ENCODE results near the gene PTPDC1. TPM values are rescaled to one million over a fixed set of nuclear protein-coding genes. Genes with fewer than 3 reads are reported as not detected.
"Not testable (repeated sequence)": the region's sequence is repeated elsewhere in the genome, so short reads cannot be mapped to it uniquely, and the experiment has no call there.

PTPDC1 gene
- total RNA-seq, 1 donor from 2014 or later, result 5.4 TPM

GRCh38 chr9:94111446-94111845 lies 27.2 kb downstream of the PTPDC1 start:
- H3K9ac ChIP-seq (ENCODE audit: low read length), result no peak overlapping the region
- H3K9me3 ChIP-seq (ENCODE audit: insufficient read depth, low read depth, low read length), result no peaks in the 10 kb centered on the region
- H3K36me3 ChIP-seq (ENCODE audit: insufficient read depth, low read length), result no peaks in the 10 kb centered on the region
- H3K4me3 Mint-ChIP-seq (ENCODE audit: unreplicated experiment), result no peak overlapping the region
- H3K27me3 ChIP-seq (ENCODE audit: insufficient read depth, low read length), result no peaks in the 10 kb centered on the region
- no peak overlapping the region for H3K27ac Mint-ChIP-seq (ENCODE audit: unreplicated experiment)
- H3K27ac ChIP-seq (ENCODE audit: low read depth, low read length), result peak overlapping the region; percentile 9
- H2AFZ ChIP-seq (ENCODE audit: low read depth, low read length), result no peak overlapping the region
- TF ChIP-seq EZH2 (IDR thresholded peaks at IDR 0.05; ENCODE audit: insufficient read depth, low read length) (no peak), CTCF (IDR thresholded peaks at IDR 0.05; ENCODE audit: insufficient read depth, low read depth, low read length) (no peak)
- H3K4me1 Mint-ChIP-seq (ENCODE audit: low read depth, unreplicated experiment), result no peaks in the 10 kb centered on the region
- H3K36me3 Mint-ChIP-seq (ENCODE audit: low read depth, unreplicated experiment), result no peaks in the 10 kb centered on the region
- DNase-seq (ENCODE audit: low read depth) (peak; percentile 4), FAIRE-seq (no peak)
- H3K79me2 ChIP-seq (ENCODE audit: insufficient read depth, low read length), result no peaks in the 10 kb centered on the region
- H4K20me1 ChIP-seq (ENCODE audit: insufficient read depth, low read length), result no peaks in the 10 kb centered on the region
- peaks cover 2% of the 10 kb centered on the region for H3K9me3 Mint-ChIP-seq (ENCODE audit: unreplicated experiment)
- peaks cover 10% of the 10 kb centered on the region for H3K4me1 ChIP-seq (ENCODE audit: insufficient read depth, low read length)
- H3K27me3 Mint-ChIP-seq (ENCODE audit: low read depth, unreplicated experiment), result no peaks in the 10 kb centered on the region
- no peak overlapping the region for H3K4me3 ChIP-seq (ENCODE audit: insufficient read depth, low read depth, low read length)
- H3K4me2 ChIP-seq (ENCODE audit: low read length), result peak overlapping the region; percentile 43

GRCh38 chr9:94112716-94113465 lies 28.6 kb downstream of the PTPDC1 start:
- Mint-ChIP-seq H3K9me3 (ENCODE audit: unreplicated experiment) (peaks cover 2% of the 10 kb centered on the region), H3K27ac (ENCODE audit: unreplicated experiment) (no peak overlapping the region), H3K36me3 (ENCODE audit: low read depth, unreplicated experiment) (no peaks in the 10 kb centered on the region), H3K4me3 (ENCODE audit: unreplicated experiment) (no peak overlapping the region), H3K4me1 (ENCODE audit: low read depth, unreplicated experiment) (no peaks in the 10 kb centered on the region), H3K27me3 (ENCODE audit: low read depth, unreplicated experiment) (no peaks in the 10 kb centered on the region)
- Histone ChIP-seq H3K79me2 (ENCODE audit: insufficient read depth, low read length) (no peaks in the 10 kb centered on the region), H3K27me3 (ENCODE audit: insufficient read depth, low read length) (no peaks in the 10 kb centered on the region), H3K36me3 (ENCODE audit: insufficient read depth, low read length) (no peaks in the 10 kb centered on the region), H4K20me1 (ENCODE audit: insufficient read depth, low read length) (no peaks in the 10 kb centered on the region), H3K9ac (ENCODE audit: low read length) (no peak overlapping the region), H3K4me2 (ENCODE audit: low read length) (no peak overlapping the region), H3K4me1 (ENCODE audit: insufficient read depth, low read length) (peaks cover 10% of the 10 kb centered on the region), H3K4me3 (ENCODE audit: insufficient read depth, low read depth, low read length) (no peak overlapping the region), H3K27ac (ENCODE audit: low read depth, low read length) (no peak overlapping the region), H3K9me3 (ENCODE audit: insufficient read depth, low read depth, low read length) (no peaks in the 10 kb centered on the region), H2AFZ (ENCODE audit: low read depth, low read length) (no peak overlapping the region)
- DNase-seq (ENCODE audit: low read depth), result peak; percentile 56
- FAIRE-seq, result no peak
- no peak for TF ChIP-seq EZH2 (IDR thresholded peaks at IDR 0.05; ENCODE audit: insufficient read depth, low read length)
- no peak for TF ChIP-seq CTCF (IDR thresholded peaks at IDR 0.05; ENCODE audit: insufficient read depth, low read depth, low read length)

- not testable (repeated sequence) for H3K4me3 Mint-ChIP-seq (ENCODE audit: unreplicated experiment); H3K4me1 ChIP-seq (ENCODE audit: insufficient read depth, low read length); H3K9me3 ChIP-seq (ENCODE audit: insufficient read depth, low read depth, low read length); FAIRE-seq; H3K4me2 ChIP-seq (ENCODE audit: low read length); H3K27ac Mint-ChIP-seq (ENCODE audit: unreplicated experiment); DNase-seq (ENCODE audit: low read depth); H3K4me1 Mint-ChIP-seq (ENCODE audit: low read depth, unreplicated experiment); H3K79me2 ChIP-seq (ENCODE audit: insufficient read depth, low read length); H3K27ac ChIP-seq (ENCODE audit: low read depth, low read length); H3K9ac ChIP-seq (ENCODE audit: low read length); H2AFZ ChIP-seq (ENCODE audit: low read depth, low read length); H3K27me3 Mint-ChIP-seq (ENCODE audit: low read depth, unreplicated experiment); H3K36me3 ChIP-seq (ENCODE audit: insufficient read depth, low read length); H4K20me1 ChIP-seq (ENCODE audit: insufficient read depth, low read length); H3K4me3 ChIP-seq (ENCODE audit: insufficient read depth, low read depth, low read length); H3K27me3 ChIP-seq (ENCODE audit: insufficient read depth, low read length); H3K9me3 Mint-ChIP-seq (ENCODE audit: unreplicated experiment); H3K36me3 Mint-ChIP-seq (ENCODE audit: low read depth, unreplicated experiment)
Observed at GRCh38 chr9:94120088-94120487, 35.8 kb downstream of the PTPDC1 start.
